Gastroesophageal sphincter (tissue), 3 donors: ENCODE measurements around the gene SEC61G.

Source experiments
- CTCF ChIP-seq, 4 experiments: fragments of 200-600 bp in 2 of 4; fragments of 450-650 bp in 2 of 4; sonication (generic) in 1 of 4; IDR thresholded peaks; one replicate each; pipeline ENCODE4 v1.5.1; 2017 to 2019; ENCODE audit warnings: antibody characterized with exemption in 4 of 4, mild to moderate bottlenecking in 2 of 4, moderate library complexity in 2 of 4
- POLR2A ChIP-seq, 2 donors: fragments of 450-650 bp; IDR thresholded peaks; one replicate each; pipeline ENCODE4 v1.6.1; 2017; ENCODE audit warnings: antibody characterized with exemption in 2 of 2, mild to moderate bottlenecking in 2 of 2, moderate library complexity in 1 of 2

- no peak for TF ChIP-seq CTCF (IDR thresholded peaks at IDR 0.05)
- no peak for TF ChIP-seq POLR2A (IDR thresholded peaks at IDR 0.05)
Observed at GRCh38 chr7:54749200-54749599, 9.8 kb downstream of the SEC61G start.
